Activated T-cell treated with anti-CD3 and anti-CD28 coated beads for 4 hours (primary cell): ENCODE results near the gene SNX3.
"Not testable (repeated sequence)": the region's sequence is repeated elsewhere in the genome, so short reads cannot be mapped to it uniquely, and the experiment has no call there.

ENCODE experiments used
- DNase-seq: peaks from one replicate; pipeline ENCODE4 v3.0.0-alpha.2; 2020

Gene SNX3

DNA sequence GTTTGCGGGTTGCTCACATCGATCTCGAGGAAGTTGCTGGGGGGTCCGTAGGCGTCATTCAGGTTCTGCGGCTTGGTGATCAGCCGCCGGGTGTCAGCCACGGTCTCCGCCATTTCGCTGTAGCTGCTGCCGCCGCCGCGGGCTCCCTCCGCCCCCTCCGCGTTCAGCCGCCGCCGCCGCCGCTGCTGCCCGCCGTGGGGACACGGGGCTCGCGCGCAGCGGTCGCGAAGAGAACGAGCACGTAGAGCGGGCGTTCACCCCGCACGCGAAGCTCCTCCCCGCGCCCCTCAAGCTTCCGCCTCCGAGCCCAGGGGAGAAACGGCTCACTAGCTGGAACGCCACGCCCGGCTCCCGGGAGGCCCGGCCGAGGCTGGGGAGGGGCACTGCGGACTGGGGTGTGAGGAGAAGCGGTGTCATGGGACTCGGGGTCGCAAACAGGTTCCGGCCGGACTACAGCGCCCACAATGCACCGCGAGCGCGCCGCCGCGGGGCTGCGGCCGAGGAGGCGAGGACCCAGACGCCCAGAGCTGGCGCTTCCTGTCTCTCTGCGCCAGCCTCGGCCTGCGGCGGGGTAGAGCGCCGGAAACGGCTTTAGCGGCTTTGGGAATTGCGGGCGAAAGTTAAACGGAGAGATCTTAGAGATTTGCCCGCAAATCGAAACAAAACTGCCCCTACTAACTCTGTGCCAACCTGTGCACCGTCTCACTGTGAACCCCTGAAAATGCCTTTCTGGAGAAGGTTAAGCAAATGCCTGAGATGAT is at the start of gene SNX3:
SNX3 (minus strand) TSS at position 232 of the 761 bp plus-strand sequence; CDS start at position 113, 119 bp downstream.
- DNase-seq: peak; percentile 70

DNA sequence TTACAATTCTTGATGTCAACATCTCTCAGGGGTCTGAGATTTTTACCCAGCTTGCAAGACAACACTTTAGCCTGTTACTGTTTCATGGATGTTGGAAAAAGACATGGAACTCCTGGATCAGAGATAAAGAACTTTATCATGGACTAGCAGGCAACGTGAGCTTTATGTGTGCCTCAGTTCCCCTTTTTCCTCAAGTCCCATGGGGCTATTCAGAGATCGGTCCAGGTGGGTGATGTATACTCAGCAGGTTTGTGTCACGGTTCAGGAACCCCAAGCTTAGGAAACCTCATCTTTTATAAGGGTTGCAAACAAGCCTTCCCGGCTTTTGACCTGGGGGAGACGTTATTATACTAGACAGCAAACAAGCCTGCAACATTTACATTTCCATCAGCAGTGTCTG is 49.0 kb upstream of the SNX3 start:
- DNase-seq: no peak

DNA sequence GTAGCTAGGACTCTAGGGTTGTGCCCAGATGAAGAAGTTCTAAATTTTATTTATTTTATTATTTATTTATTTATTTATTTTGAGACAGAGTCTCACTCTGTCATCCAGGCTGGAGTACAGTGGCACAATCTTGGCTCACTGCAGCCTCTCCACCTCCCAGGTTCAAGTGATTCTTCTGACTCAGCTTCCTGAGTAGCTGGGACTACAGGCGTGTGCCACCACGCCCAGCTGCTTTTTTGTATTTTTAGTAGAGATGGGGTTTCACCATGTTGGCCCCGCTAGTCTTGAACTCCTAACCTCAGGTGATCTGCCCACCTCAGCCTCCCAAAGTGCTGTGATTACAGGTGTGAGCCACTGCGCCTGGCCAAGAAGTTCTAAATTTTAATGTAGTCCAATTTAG is 47.8 kb upstream of the SNX3 start:
- not testable (repeated sequence) for DNase-seq

DNA sequence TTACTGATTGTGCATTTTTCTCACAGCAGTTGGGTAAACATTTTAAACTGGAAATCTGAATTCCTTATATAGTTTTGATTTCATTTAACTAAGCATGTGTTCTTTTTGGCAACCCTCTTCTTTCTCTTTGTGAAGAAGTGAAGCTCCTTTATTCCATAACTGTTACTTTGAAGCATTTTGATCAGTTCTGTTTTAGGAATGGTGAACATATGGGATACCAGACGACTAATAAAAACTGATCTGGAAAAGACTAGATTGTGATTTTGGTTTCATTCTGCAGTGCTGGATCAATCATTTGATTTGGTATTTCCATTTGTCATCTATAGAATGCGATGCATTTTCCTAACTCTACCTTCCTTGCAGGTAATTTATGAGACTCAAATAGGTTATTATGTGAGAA is 43.8 kb upstream of the SNX3 start:
- DNase-seq: no peak

DNA sequence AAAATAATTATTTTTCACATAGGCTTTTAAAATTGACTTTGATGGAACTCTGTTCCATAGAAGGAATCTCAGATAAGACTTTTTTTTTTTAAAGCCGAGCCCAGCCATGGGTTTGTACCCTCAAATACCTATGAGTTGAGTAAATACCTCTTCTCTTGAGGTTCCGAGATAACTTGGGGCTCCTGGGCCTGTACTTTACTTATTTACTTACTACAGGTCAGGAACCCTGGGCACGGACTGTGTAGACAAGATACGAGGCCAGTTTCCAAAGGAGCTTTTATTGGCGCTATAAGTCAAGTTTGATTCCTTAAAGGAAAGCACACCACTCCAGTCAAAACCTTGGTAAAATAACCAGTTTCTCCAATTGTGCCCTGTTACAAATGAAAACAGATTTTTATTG is 41.5 kb upstream of the SNX3 start:
- no peak for DNase-seq

DNA sequence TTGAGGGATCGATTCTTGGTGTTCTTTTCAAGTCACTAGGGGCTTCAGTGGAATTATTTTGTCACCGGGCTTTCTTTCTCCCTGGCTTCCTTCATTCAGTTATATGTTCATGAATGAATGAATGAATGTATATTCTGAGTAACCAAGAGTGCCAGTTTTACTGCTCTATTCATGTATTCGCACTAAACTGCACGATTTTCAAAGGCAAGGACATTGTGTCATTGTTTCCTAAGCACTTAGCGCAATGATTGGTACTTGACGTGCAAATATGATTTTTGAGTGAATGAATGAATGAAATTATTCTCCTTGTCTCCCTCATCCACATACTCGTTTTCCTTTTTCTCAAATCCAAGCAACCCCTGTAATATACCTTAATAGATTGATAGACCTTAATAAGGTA is 34.8 kb upstream of the SNX3 start:
- DNase-seq: no peak

DNA sequence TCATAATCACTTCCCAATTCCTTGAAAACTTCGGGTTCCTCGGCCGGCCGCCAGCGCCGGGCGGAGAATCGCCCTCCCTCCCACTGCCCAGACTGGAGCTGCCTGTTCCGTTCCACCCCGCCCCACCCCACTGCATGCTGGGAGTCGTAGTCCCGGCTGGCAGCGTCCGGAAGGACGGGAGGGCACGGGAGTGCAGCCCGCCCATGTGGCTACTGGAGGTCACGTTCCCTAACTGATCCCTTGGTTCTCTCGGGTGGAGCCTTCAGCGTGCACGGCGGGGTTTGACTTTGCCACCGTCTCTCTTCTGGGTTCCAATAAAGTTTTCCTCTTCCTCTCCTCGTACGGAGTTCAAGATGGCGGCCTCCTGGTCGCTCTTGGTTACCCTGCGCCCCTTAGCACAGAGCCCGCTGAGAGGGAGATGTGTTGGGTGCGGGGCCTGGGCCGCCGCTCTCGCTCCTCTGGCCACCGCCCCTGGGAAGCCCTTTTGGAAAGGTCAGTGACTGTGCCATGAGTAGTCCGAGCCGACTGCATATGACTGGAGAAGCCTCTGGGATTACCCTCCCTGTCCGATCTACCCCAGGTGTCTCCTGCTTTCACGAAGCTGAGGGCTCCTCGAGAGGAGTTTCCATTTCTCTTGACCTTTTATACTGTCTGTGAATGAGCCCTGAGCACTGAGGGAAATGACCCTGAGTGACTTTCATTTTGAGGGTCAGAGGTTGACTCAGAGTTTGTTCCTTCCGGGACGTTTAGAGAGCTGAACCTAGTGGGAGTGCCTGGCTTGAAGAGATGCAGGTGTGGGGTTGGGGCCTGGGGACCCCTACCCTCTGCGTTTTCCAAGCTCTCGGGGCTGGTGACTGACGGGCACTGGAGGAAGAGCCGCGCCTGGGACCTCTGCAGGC is 34.1 kb upstream of the SNX3 start, which contains the start of gene AFG1L:
AFG1L (plus strand) TSS at position 328 of the 899 bp plus-strand sequence; CDS start at position 354, 26 bp downstream.
- peak; percentile 85 for DNase-seq

DNA sequence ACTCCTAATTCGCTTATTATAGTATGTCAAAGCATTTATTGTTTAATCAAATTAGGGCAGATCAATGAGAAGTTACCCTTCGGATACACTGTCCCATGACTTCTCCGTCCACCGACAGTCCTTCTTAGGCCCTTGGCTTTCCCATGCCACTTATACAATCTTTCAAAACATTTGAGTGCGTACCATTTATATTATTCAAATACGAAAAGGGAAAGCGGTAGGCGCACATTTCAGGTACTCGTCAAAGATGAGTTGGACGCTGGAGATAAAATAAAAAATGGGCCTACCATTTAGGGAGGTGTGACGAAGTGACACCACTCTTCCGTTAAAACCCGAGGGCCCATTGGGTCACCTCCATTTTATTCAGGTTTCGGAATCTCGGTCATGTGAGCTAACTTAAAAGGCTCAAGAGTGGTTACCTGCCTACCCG is 33.5 kb upstream of the SNX3 start:
- DNase-seq: no peak

DNA sequence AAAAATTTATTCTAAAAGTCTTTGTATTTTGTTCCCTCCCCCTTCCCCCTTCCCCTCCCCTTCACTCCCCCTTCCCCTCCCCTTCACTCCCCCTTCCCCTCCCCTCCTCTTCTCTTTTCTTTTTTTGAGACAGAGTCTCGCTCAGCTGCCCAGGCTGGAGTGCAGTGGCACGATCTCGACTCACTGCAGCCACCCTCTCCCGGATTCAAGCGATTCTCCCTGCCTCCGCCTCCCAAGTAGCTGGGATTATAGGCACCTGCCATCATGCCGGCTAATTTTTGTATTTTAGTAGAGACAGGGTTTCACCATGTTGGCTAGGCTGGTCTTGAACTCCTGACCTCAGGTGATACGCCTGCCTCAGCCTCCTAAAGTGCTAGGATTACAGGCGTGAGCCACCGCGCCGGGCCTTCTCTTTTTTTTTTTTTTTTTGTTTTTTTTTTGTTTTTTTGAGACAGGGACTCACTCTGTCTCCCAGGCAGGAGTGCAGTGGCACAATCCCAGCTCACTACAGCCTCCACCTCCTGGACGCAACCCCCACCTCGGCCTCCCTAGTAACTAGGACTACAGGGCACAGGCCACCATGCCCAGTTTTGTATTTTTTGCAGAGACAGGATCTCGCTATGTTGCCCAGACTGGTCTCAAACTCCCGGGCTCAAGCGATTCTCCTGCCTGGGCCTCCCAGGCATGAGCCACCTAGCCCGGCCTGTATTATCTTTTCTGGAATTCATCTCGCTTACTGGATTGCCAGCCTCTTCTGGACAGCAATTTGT is 32.9 kb upstream of the SNX3 start:
- DNase-seq: no peak

DNA sequence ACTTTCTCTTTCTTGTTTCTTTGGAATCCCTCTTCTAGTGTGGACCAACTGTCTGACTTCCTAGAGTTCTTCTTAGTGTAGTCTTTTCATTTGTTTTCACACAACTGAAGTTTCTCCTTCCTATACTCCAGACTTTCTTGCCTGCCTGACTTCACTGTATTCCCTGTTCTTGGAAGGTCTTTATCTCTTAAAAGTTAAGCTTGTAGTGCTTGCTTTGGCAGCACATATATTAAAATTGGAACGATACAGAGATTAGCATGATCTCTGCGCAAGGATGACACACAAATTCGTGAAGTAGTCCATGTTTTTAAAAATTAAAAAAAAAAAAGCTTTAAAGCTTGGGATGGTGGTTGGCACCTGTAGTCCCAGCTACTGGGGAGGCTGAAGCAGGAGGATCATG is 31.7 kb upstream of the SNX3 start:
- DNase-seq: not testable (repeated sequence)

DNA sequence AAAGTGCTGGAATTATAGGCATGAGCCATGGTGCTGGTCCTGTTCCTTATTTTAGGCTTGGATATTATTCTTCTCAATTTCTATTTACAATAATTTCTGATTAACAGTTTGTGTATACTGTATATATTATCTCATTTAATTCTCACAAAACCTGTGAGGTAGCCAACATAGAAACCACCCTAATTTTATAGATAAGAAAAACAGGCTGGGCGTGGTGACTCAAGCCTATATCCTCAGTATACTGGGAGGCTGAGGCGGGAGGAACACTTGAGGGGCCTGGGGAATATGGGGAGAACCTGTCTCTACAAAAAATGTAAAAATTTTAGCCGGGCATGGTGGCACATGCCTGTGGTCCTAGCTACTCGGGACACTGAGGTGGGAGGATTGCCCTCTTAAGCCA is 30.3 kb upstream of the SNX3 start:
- DNase-seq: no peak

DNA sequence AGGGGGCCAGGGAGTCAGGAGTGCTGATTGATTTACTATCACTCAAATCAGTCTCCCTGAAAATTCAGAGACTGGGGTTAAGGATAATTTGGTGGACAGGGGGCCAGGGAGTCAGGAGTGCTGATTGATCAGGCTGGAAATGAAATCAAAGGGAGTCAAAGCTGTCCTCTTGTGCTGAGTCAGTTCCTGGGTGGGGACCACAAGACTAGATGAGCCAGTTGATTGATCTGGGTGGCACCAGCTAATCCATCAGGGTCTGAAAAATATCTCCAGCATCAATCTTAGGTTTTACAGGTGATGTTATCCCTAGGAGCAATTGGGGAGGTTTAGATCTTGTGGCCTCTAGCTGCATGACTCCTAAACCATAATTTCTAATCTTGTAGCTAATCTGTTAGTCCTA is 27.9 kb upstream of the SNX3 start:
- DNase-seq: no peak

DNA sequence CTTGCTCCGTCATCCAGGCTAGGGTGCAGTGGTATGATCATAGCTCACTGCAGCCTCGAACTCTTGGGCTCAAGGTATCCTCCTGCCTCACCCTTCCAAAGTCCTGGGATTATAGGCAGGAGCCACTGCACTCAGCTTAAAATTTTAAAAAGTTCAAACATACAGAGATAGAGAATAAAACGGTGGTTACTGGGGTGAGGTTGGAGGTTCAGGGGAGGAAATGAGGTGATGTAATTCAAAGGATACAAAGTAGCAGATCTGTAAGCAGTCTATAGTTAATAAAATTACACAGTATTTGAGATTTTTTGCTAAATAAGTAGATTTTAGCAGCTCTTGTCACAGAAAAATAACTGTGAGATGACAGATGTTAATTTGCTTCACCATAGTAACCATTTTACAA is 26.5 kb upstream of the SNX3 start:
- no peak for DNase-seq

DNA sequence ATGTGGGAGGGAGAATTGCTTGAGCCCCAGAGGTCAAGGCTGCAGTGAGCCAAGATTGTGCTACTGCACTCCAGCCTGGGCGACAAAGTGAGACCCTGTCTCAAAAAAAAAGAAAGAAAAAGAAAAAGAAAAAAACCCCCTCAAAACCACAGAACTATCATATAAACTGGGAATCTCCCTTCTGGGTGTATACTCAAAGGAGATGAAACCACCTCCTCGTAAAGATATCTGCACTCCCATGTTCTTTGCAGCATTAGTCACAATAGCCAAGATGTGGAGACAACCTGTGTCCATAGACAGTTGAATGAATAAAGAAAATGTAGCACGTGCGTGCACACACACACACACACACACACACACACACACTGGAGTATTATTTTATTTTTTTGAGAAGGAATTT is 25.5 kb upstream of the SNX3 start:
- no peak for DNase-seq

DNA sequence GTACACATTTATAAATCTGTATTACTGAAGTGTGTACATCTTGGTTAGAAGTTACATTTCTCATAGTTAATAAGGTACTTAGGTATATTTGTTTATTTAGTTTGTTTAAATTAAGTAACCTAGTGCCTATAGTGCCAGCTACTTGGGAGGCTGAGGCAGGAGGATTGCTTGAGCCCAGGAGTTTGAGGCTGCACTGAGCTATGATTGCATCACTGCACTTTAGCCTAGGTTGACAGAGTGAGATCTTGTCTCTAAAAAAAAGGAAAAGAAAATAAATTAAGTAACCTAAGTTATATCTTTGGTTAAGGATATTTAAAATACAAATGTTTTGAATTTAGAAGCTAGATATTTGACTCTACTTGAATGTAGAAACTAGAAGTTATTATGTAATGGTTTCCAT is 24.5 kb upstream of the SNX3 start:
- no peak for DNase-seq

DNA sequence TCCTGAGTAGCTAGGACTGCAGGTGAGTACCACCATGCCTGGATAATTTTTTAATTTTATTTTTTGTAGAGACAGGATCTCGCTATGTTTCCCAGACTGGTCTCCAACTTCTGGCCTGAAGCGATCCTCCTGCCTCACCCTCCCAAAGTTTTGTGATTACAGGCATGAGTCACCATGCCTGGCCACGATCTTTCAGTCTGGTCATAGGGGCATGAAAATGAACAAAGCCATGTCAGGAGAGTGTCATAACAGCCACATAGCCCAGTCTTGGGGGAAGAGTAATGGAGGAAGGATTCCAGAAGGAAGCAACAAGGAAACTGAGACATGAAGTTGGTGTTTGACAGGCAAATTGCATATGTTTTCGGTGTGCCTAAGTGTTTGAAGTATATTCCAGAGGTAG is 17.0 kb upstream of the SNX3 start:
- no peak for DNase-seq

DNA sequence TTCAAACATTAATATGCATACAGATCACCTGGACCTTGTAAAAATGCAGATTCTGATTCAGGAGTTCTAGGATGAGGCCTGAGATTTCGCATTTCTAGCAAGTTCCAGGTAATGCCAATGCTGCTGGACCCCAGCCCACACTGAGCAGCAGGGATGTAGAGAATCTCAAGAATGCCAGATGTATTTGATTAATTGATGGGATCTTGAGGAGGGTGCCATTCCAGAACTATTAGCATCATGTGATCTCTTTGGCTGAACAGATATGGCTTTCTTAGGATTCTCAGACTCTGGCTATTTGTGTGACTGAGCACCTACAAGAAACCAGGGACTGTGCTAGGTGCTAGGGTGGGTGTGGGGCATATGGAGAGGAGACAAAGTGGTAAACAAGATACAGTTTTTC is 16.5 kb upstream of the SNX3 start:
- no peak for DNase-seq

DNA sequence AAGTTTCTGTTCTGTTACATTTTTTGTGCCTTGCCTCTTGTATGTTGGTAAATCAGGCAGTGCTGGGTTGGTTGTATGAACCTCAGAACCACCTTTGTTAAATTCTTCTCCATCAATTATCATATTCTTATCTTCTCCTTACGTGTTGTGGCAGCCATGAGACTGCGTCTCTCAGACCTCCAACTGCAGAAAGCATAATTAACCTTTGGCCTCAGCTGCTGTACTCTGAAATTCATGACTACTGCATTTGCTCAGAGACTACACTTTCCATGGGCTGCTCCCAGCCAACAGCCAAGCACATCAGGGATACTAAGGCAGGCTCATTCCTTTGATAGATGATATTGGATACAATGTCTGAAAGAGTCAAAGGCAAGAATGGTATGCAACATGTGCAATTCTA is 15.1 kb upstream of the SNX3 start:
- DNase-seq: no peak

DNA sequence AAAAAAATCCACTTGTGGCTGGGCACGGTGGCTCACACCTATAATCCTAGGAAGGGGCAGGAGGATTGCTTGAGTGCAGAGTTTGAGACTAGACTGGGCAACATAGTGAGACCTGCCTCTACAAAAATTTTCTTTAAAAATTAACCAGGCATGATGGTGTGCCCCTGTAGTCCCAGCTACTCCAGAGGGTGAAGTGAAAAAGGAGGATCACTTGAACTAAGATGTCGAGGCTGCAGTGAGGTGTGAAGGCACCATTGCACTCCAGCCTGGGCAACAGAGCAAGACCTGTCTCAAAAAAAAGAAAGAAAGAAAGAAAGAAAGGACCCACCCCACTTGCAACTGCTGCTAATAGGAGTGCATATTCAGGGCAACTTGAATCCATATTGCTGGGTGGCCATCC is 13.7 kb upstream of the SNX3 start:
- DNase-seq: no peak

DNA sequence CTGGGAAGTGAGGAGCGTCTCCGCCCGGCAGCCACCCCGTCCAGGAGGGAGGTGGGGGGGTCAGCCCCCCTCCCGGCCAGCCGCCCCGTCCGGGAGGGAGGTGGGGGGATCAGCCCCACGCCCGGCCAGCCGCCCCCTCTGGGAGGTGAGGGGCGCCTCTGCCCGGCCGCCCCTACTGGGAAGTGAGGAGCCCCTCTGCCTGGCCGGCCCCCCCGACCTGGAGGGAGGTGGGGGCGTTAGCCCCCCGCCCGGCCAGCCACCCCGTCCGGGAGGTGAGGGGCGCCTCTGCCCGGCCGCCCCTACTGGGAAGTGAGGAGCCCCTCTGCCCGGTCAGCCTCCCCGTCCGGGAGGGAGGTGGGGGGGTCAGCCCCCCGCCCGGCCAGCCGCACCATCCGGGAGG is 9.1 kb upstream of the SNX3 start:
- not testable (repeated sequence) for DNase-seq

DNA sequence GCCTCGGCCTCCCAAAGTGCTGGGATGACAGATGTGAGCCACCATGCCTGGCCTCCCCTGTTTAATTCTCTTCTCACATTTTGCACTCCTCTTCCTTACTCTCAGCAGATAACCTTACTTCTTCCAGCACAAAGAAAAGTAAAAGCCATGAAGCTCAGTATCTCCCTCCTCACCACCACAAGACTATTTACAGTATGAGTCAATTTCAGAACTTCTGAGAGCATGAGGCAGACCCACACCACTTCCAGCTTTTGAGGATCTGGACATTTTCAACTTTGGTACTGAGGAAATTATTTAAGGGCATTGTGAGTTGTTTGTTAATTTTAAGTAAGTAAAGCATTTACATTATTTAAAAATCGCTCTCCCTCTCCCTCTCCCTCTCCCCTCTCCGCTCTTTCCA is 8.0 kb upstream of the SNX3 start:
- DNase-seq: no peak

DNA sequence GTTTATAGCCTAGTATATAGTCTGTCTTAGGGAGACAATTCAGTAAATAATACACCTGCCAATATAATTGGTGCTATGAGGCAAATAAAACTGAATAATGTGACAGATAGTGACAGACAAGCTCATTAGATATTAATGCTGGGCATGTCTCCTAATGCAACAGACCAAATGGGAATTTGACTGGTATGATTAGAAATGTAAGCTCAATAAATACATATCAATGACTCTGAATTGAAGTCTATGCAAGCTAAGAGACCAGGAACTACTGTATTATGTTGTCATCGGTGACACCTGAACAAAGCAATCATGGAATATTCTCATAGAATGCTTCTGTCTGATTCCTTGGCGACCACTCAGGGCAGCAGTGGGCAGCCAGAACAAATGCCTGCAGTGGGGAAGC is 2.5 kb upstream of the SNX3 start:
- no peak for DNase-seq

DNA sequence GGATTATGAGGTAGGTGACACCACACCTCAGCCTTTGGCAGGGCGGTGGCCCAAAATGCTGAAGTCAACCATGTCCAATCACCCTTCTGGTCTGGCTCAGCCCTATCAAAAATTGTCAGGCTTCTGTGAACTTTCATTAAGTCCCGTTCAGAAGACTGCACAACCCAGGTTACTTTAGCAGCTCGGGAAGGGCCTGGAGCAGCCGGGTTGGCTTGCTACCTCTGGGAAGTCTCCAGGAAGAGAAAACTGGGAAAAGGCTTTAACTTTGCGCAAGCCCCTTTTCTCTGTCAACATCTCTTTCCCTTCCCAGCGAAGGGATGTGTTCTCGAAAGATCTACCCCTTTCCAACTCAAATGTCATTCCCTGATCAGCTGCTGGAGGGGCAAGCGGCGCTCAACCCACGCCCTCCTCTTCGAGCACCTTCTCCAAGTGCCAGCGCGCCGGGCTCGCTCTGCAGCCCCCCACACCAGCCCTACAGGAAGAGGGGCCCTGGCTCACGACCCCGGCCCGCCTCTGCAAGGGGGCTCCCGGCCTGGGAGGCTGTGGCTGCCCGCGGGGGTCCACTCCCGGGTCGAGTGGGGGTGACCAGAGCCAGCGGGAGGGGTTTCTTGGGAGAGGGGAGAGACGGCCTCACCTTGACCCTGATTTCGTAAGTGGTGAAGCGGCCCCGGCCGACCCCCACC is 573 bp downstream of the SNX3 start:
- DNase-seq: peak; percentile 2
